Measurements from ENCODE around the gene CDH8. TPM values are rescaled to one million over a fixed set of nuclear protein-coding genes. Genes with fewer than 3 reads are reported as not detected.

Gene CDH8
- total RNA-seq, 2 experiments from 2014 or later: not detected

DNA sequence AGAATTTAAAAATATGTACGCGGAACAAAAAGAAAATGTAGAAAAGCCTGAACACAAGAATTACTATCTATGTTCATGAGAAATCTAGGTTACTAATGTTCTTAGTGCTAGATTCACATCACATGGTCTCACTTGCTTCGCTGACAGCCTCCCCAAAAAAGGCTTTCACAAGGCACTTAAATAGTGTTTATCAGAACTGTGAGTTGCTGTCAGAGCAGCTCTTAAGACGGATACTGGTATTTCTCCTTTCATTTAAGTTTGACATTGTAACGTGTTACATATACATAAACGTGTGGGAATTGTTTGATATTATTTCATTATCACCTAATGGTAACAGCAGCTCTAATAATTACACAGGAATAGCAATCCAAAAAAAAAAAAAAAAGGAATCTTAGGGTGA lies 150.9 kb downstream of the CDH8 start:
- ATAC-seq (no peak), DNase-seq (no peak)
- H3K4me3 Mint-ChIP-seq: no peak overlapping the region
- intact Hi-C loops (cut with DNase I, micrococcal nuclease): no loop called here
- H3K27ac Mint-ChIP-seq: no peak overlapping the region
- no peaks in the 10 kb centered on the region for H3K4me1 Mint-ChIP-seq
- H3K36me3 Mint-ChIP-seq (ENCODE audit: low read depth): no peaks in the 10 kb centered on the region
- POLR2A ChIA-PET: no interaction called here
- no peaks in the 10 kb centered on the region for H3K27me3 Mint-ChIP-seq
- H3K9me3 Mint-ChIP-seq (ENCODE audit: low read depth): peaks cover 11% of the 10 kb centered on the region
- CTCF ChIA-PET: no interaction called here

DNA sequence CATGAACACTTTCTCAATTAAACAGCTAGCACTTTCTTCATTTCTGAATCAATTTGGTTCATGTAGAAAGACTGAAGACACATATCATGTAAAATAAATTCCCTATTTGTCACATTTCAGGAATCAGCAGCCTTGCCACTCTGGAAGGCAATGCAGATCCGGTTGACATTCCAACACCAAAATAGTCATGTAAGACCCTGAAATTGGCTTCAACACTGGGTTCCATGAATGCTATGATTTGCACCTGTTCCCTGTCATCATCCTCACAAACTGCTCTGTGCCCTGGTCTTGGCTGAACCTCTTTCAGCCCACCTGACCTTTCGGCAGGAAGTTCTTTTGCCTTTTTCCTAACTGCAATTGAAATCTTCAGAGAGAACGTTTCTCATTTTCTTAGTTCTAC lies 156.9 kb downstream of the CDH8 start:
- intact Hi-C loops (cut with DNase I, micrococcal nuclease): no loop called here
- Mint-ChIP-seq H3K9me3 (ENCODE audit: low read depth) (peaks cover 16% of the 10 kb centered on the region), H3K4me1 (no peaks in the 10 kb centered on the region), H3K4me3 (no peak overlapping the region), H3K27me3 (no peaks in the 10 kb centered on the region), H3K27ac (no peak overlapping the region), H3K36me3 (ENCODE audit: low read depth) (no peaks in the 10 kb centered on the region)
- DNase-seq (no peak), ATAC-seq (no peak)
- CTCF ChIA-PET: no interaction called here
- POLR2A ChIA-PET: no interaction called here

DNA sequence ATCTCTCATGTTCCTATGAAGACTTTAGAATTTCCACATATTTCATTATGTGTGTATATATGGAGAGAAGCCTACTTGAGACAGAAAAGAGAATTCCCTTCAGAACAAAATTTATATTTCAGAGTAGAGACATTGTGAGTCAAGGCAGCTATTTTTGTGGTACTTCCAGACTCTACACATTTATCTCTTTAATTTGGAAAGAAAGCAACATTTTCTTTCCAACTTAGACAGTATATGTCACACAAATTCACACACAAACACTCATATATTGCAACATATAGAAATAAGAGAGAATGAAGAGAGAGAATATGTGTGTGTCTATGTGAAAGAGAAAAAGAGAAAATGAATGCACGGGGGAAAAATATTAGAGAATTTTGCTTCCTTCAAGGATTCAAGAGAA lies 158.8 kb downstream of the CDH8 start:
- Mint-ChIP-seq H3K9me3 (ENCODE audit: low read depth) (peaks cover 15% of the 10 kb centered on the region), H3K36me3 (ENCODE audit: low read depth) (no peaks in the 10 kb centered on the region), H3K4me3 (no peak overlapping the region), H3K4me1 (no peaks in the 10 kb centered on the region), H3K27ac (no peak overlapping the region), H3K27me3 (no peaks in the 10 kb centered on the region)
- DNase-seq (no peak), ATAC-seq (no peak)
- POLR2A ChIA-PET: no interaction called here
- CTCF ChIA-PET: no interaction called here
- intact Hi-C loops (cut with DNase I, micrococcal nuclease): no loop called here

DNA sequence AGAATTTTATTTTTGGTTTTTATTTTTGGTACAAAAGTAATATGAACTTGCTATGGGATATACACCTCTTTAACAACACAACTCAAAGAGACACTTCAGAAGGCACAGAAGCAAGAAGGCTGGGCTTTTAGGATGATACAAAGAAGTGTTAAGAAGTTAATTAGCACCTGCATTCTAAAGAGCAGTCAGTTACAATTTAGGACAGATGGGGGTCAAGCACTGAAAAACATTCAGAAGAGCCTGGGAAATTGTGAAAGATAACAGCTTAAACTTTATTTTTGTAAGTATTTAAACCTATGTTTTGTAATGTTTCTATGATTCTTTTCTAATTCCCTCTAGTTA lies 163.5 kb downstream of the CDH8 start:
- DNase-seq (no peak), ATAC-seq (no peak)
- Mint-ChIP-seq H3K36me3 (ENCODE audit: low read depth) (no peaks in the 10 kb centered on the region), H3K4me3 (no peak overlapping the region), H3K4me1 (no peaks in the 10 kb centered on the region), H3K27ac (no peak overlapping the region), H3K9me3 (ENCODE audit: low read depth) (peaks cover 4% of the 10 kb centered on the region), H3K27me3 (no peaks in the 10 kb centered on the region)
- ChIA-PET POLR2A (no interaction called here), CTCF (no interaction called here)
- intact Hi-C loops (cut with DNase I, micrococcal nuclease): no loop called here

DNA sequence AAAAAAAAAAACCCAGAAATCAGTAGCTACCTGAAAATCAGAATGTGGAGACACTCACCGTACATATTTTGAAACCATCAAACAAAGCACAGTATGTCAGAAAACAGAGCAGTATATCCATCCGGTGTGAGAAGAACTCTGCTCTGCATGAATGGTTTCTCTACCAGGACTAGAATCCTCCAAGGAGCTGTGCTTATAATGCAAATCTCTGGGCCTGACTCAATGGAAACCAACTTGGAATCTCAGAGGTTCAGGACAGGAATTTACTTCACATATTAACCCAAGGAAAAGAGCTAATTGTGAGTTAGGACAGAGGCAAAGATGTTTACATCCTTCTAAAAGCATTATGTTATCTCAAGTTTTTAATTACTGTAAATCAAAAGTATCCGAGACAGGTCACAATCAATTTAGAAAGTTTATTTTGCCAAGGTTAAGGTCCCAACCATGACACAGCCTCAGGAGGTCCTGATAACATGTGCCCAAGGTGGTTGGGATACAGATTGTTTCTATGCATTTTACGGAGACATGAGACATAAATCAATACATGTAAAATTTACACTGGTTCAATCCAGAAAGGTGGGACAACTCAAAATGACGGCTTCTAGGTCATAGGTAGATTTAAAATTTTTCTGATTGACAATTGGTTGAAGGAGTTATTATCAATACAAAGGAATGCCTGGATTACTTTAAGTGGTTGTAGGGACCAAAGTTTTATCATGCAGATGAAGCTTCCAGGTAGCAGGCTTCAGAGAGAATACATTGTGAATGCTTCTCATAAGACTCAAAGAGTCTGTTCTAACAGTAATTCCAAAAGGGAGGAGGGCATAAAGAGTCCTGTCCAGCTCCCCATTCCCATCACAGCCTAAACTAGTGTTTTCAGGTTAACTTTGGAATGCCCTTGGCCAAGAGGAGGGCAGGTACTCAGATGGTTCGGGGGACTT lies 164.1 kb downstream of the CDH8 start:
- no peak for ATAC-seq
- no peak for DNase-seq
- H3K27ac Mint-ChIP-seq: no peak overlapping the region
- no peaks in the 10 kb centered on the region for H3K4me1 Mint-ChIP-seq
- no peaks in the 10 kb centered on the region for H3K27me3 Mint-ChIP-seq
- ChIA-PET POLR2A (no interaction called here), CTCF (interaction anchor here (0.6 kb wide), 1 partner anchor 358 kb away, joined by 3 read pairs; no protein-coding TSS in a partner anchor)
- no peak overlapping the region for H3K4me3 Mint-ChIP-seq
- intact Hi-C loops (cut with DNase I, micrococcal nuclease): no loop called here
- no peaks in the 10 kb centered on the region for H3K36me3 Mint-ChIP-seq (ENCODE audit: low read depth)
- H3K9me3 Mint-ChIP-seq (ENCODE audit: low read depth): peaks cover 7% of the 10 kb centered on the region

DNA sequence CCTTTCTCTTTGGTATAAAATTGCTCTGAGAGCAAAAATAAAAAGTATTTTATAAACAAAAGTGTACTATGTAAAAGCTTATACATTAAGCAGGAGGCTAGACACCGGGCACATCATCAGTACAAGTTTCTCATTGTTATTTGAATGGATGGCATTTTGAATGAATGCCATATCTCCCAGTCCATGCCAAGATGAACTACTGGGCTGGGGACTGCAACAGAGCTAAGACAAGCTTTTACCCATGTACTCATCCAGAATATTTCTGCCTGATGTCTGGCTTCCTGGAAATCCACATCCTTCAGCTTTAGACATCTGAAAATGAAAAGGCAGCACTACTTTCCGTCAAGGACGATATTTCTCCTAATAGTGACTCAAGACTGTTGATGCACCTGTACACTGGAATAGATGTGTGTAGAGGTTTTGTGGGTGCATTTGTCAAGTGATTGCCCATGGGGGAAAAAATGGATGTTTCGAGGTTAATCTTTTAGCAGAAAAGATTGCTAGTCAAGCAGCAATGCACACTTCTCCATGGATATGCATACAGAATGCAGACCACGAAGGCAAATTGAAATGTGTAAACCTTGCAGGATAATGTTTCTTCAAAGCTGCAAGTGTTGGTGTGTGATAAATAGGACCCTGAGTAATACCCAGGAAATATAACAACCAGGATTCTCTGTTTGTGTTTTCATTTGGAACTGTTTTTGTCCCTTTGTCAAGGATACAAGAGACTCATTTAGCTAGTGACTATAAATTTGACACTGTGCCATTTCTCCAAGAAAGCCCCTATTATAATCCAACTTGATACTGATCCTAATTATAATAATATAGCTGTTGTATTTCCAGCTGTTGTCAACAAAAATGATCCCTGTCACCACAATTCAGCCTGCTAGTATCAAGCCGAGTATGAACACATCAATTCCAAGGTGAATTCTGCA lies 173.8 kb downstream of the CDH8 start:
- DNase-seq (no peak), ATAC-seq (no peak)
- CTCF ChIA-PET: no interaction called here
- Mint-ChIP-seq H3K27ac (no peak overlapping the region), H3K9me3 (ENCODE audit: low read depth) (peaks cover 24% of the 10 kb centered on the region), H3K27me3 (no peaks in the 10 kb centered on the region), H3K36me3 (ENCODE audit: low read depth) (no peaks in the 10 kb centered on the region), H3K4me1 (no peaks in the 10 kb centered on the region), H3K4me3 (no peak overlapping the region)
- POLR2A ChIA-PET: no interaction called here
- intact Hi-C loops (cut with DNase I, micrococcal nuclease): no loop called here

DNA sequence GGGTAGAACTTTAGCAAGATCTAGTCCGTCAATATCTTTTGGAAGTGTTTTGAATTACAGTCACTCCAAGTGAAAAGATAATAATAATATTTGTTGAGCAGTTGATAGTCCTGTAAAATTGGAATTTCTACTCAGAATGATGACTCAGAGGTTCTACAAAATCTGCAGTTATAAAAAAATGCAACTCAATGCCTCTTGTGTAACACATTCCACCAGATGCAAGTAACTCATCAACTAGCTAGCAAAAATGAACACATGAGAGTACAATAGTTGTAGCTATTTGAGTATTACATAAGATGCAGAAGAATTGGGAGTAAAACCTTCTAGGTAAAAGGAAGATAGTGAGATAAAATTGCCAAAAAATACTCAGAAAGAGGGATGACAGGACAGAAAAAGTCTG lies 177.2 kb downstream of the CDH8 start:
- intact Hi-C loops (cut with DNase I, micrococcal nuclease): no loop called here
- Mint-ChIP-seq H3K27ac (no peak overlapping the region), H3K27me3 (no peaks in the 10 kb centered on the region), H3K4me1 (no peaks in the 10 kb centered on the region), H3K36me3 (ENCODE audit: low read depth) (no peaks in the 10 kb centered on the region), H3K9me3 (ENCODE audit: low read depth) (peaks cover 26% of the 10 kb centered on the region), H3K4me3 (no peak overlapping the region)
- ChIA-PET POLR2A (no interaction called here), CTCF (no interaction called here)
- ATAC-seq (no peak), DNase-seq (no peak)

DNA sequence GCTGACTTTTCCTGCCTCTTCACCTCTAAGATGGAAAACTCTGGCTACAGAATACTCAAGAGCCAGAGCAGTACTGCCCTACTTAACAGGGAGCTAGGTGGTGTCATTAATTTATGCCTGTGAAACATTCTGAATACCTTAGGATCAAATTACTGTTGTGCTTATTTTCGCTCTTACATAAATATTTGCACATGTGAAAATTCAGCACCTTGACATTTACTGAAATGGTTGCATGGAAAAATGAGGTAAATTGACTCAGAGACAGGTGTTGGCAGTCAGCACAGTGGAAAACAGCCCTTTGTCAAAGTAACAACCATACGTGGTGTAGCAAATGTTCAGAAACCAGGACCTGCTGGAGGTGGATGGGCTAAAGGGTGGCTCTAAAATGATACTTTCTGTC lies 193.6 kb downstream of the CDH8 start:
- Mint-ChIP-seq H3K9me3 (ENCODE audit: low read depth) (peaks cover 13% of the 10 kb centered on the region), H3K27ac (no peak overlapping the region), H3K27me3 (no peaks in the 10 kb centered on the region), H3K4me3 (no peak overlapping the region), H3K36me3 (ENCODE audit: low read depth) (no peaks in the 10 kb centered on the region), H3K4me1 (no peaks in the 10 kb centered on the region)
- intact Hi-C loops (cut with DNase I, micrococcal nuclease): no loop called here
- ChIA-PET POLR2A (no interaction called here), CTCF (no interaction called here)
- DNase-seq (no peak), ATAC-seq (no peak)

DNA sequence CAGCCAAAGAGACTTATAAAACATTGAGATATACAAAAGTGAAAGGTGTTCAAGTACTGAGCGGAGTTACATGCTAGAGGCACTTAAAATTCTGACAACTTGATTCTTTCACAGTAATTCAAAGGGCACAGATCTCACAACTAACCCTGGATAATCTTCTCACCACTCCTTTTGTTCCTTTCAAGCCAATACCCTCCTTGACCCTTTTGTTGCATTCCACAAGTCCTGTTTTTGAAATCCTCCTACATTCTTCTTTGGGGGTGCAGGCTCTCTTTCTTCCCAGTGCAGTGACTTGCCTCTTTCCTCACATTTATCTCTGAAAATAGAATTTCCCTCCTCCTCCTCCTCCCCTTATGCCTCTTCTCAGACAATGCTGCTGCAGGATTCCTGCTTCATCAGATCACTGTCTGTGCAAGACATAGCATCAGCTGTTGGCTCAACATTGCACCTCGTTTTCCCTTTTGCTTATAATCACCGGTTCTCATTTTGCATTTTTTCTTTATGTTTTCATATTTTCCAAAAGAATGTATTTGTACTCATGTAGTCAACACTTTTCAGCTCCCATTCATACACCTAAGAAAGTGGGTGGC lies 199.3 kb downstream of the CDH8 start:
- CTCF ChIA-PET: no interaction called here

DNA sequence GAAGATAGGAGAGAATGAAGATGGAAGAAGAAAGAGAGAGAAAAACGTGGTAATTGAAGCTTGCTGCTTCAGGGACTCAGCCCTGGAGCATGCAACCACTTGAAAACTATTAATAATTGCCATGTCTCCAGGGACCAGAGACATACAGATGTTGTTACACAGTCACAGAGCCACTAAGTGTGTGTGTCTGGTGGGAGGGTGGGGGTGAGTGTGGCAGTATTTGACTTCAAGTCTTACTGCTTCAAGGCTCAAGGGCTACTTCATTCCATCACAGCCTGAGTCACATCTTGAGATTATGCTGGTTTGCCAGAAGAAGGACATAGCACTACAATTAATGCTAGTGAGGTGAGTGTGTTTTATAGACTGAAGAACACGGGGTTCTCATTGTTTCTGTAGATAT lies 202.2 kb downstream of the CDH8 start:
- no peak for ATAC-seq
- Mint-ChIP-seq H3K27me3 (no peaks in the 10 kb centered on the region), H3K4me3 (no peak overlapping the region), H3K27ac (no peak overlapping the region), H3K4me1 (no peaks in the 10 kb centered on the region), H3K36me3 (ENCODE audit: low read depth) (no peaks in the 10 kb centered on the region), H3K9me3 (ENCODE audit: low read depth) (peaks cover 16% of the 10 kb centered on the region)
- ChIA-PET POLR2A (no interaction called here), CTCF (no interaction called here)
- DNase-seq: no peak
- intact Hi-C loops (cut with DNase I, micrococcal nuclease): no loop called here

More for the DNA sequence above, 199.3 kb downstream of the CDH8 start:
- ATAC-seq (no peak), DNase-seq (no peak)
- POLR2A ChIA-PET: no interaction called here
- Mint-ChIP-seq H3K9me3 (ENCODE audit: low read depth) (peaks cover 18% of the 10 kb centered on the region), H3K4me3 (no peak overlapping the region), H3K27ac (no peak overlapping the region), H3K36me3 (ENCODE audit: low read depth) (no peaks in the 10 kb centered on the region), H3K27me3 (no peaks in the 10 kb centered on the region), H3K4me1 (no peaks in the 10 kb centered on the region)
- intact Hi-C loops (cut with DNase I, micrococcal nuclease): no loop called here

DNA sequence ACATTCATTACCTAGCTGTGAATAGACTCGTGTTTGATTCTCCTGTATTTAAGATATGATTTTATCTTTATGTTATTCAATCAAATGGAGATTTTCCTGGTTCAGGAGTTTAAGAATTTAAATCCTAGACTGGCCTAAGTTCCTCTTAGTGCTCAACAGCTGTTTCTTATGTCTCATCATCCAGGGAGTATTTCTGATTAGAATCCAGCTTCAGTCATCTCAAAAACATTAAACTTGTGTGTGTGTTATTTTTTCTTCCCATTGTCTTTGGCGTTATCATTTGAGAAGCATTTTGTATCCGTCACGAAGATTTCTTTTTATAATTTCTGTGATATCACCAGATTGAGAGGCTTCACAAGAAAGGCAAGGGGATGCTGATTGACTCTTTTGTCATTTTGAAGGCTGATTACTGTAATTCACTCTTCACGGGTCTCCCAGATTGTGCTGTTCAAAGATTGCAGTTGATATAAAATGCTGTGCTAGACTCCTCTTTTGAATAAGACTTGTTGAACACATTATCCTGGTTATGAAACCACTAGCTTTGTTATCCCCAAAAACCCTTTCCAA lies 204.8 kb downstream of the CDH8 start:
- POLR2A ChIA-PET: no interaction called here
- CTCF ChIA-PET: no interaction called here
- Mint-ChIP-seq H3K27ac (no peak overlapping the region), H3K4me1 (no peaks in the 10 kb centered on the region), H3K4me3 (no peak overlapping the region), H3K27me3 (no peaks in the 10 kb centered on the region), H3K36me3 (ENCODE audit: low read depth) (no peaks in the 10 kb centered on the region), H3K9me3 (ENCODE audit: low read depth) (peaks cover 13% of the 10 kb centered on the region)
- ATAC-seq (no peak), DNase-seq (no peak)
- intact Hi-C loops (cut with DNase I, micrococcal nuclease): no loop called here

Data from activated CD4-positive, alpha-beta T cell treated with anti-CD3 and anti-CD28 coated beads for 36 hours (primary cell).